ENCODE measurements around the gene SPON2.
A peak's percentile ranks its signal among the peaks of the same experiment; 100 is the strongest.

SPON2 gene

DNA sequence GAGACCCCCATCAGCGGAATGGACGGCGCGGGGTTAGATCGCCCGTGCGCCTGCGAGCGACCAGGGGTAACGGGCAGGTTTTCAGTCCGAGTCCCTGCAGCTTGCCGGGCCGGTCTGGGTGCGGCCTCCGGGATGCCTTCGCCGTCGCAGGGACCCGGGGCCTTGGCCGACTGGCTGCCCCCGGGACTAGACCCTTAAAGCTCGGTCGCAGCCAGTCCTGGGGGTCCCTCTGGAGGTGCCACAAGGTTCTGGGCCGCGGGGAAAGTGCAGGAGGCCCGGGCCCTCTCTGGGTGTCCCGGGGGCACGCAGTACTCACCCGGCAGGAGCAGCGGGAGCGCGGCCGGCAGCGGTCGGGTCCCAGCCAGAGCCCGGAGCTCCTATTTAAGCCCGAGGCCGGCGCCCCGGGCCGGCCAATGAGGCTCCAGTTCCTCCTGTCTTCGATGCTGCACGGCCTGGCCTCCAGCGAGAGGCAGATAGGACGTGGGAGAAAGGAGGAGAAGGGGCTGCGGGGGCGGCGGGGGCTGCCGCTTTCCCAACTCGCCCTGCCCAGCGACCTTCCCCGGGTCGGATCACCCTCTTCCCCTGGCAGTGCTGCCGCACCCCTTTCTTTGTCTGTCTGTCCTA, at the start of gene SPON2:
Gene SPON2, minus strand, starts transcription at position 356 of the 624 bp plus-strand sequence.
- peak within 1 kb of the TSS; percentile 49; the same call in 1 of the 2 replicates for H3K9ac ChIP-seq (ENCODE audit: low read depth, low read length)
- no peaks in the 10 kb centered on the region; the same call in 1 of the 2 replicates for H3K4me1 ChIP-seq (ENCODE audit: insufficient read depth, low read length)

DNA sequence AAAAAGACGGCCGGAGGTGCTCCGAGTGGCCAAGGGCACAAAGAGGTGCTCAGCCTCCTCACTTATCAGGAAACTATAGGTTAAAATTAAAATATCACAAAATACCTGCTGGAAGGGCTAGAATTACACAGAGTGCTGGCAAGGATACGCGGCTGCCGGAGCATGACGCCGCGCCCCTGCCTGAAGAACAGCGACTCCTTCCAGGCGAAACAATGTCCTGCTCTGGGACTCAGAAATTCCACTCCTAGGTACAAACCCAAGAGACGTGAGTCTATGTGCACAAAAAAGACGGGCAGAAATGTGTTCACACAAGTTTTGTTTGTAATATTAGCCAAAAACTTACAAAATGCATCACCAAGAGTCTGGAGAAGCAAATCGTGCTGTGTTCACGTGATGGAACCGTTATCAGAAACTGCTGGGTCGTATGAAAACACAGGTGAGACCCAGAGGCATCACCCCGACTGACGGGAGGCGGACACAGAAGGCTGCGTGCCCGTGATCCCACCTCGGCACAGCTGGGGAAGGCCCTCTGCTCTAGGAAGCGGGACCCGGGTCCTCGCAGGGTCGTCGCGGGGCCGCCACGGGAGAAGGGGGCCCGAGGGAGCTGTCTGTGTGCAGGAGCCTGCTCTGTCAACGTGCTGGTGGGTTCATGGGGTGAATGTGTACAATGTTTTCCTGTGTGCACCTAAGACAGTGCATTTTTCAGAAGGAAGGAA, 48.9 kb upstream of the SPON2 start:
- Histone ChIP-seq H3K36me3 (ENCODE audit: insufficient read depth, low read length) (peaks cover 13% of the 10 kb centered on the region), H3K9ac (ENCODE audit: low read depth, low read length) (no peak overlapping the region), H3K4me1 (ENCODE audit: insufficient read depth, low read length) (no peaks in the 10 kb centered on the region)

More for the DNA sequence above, at the start of gene SPON2:
- Histone ChIP-seq H3K9me3 (ENCODE audit: control insufficient read depth, insufficient read depth, low read length) (no peaks in the 10 kb centered on the region), H3K36me3 (ENCODE audit: insufficient read depth, low read length) (no peaks in the 10 kb centered on the region)

DNA sequence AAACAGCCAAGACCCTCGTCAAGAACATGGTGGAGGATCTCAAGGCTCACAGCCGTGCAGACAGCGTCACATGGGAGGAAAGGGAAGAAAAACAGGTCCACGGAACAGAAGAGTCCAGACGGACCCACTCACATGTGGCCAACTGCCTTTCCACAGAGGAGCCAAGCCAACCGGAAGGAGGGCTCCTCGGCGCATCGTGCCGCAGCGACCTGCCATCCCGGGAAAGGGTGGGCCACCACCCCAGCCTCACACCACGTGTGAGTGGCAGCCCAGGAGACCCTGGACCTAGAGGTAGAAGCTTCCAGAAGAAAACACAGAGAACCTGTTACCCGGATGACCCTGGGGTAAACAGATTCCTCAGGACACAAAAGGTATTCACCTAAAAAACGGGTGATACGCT, 48.2 kb upstream of the SPON2 start:
- peaks cover 13% of the 10 kb centered on the region for H3K36me3 ChIP-seq (ENCODE audit: insufficient read depth, low read length)
- H3K9ac ChIP-seq (ENCODE audit: low read depth, low read length): no peak overlapping the region
- no peaks in the 10 kb centered on the region for H3K4me1 ChIP-seq (ENCODE audit: insufficient read depth, low read length)
- no peaks in the 10 kb centered on the region for H3K9me3 ChIP-seq (ENCODE audit: control insufficient read depth, insufficient read depth, low read length)

More for the DNA sequence above, 48.9 kb upstream of the SPON2 start:
- H3K9me3 ChIP-seq (ENCODE audit: control insufficient read depth, insufficient read depth, low read length): no peaks in the 10 kb centered on the region

DNA sequence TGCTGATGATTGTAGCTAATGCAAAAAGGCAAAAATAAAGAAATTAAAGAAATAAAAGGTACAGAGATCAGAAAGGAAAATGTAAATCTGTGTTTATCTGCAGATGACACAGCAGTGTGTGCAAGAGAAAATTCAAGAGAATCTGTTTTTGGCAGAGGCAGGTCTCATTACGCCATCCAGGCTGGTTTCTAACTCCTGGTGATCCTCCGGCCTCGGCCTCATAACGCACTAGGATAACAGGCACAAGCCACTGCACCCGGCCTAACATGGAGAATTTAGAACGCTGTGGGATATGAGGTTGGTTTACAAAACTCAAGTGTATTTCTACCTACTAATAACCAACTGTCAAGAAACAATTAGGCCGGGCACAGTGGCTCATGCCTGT, 47.2 kb upstream of the SPON2 start:
- H3K36me3 ChIP-seq (ENCODE audit: insufficient read depth, low read length): peaks cover 8% of the 10 kb centered on the region
- H3K4me1 ChIP-seq (ENCODE audit: insufficient read depth, low read length): no peaks in the 10 kb centered on the region

DNA sequence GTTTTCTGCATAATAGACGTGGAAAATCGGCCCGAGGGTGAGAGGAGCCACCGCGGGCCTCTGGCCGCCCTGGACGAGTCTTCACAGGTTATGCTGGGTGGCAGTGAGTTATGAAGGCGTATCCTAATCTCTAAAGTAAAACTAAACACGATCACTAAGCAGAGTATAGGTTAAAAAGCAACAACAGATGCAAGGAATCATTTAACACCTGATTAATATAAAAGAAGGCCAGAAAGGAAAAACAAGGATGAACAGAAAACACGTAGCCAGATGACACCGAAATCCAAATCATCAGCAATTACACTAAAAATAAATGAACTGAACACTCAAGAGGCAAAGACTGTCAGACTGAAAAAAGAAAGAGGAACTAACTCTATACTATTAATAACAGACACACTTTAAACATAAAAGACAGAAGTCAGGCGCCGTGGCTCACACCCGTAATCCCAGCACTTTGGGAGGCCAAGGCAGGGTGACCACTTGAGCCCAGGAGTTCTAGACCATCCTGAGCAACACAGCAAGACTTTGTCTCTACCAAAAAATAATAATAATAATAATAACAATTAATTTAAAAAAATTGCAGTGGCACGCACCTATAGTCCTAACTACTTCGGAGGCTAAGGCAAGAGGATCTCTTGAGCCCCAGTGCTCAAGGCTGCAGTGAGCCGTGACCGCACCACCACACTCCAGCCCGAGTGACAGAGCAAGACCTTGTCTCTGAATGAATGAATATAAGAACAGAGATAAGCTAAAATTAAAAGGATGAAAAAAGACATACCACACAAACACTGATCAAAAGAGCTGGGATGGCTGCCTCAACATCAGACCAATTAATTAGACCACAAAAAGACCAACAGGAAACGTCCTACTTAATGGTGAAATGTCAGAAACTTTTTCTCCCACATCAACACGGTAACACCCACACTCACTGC, 46.5 kb upstream of the SPON2 start:
- peaks cover 2% of the 10 kb centered on the region for H3K36me3 ChIP-seq (ENCODE audit: insufficient read depth, low read length)
- H3K4me1 ChIP-seq (ENCODE audit: insufficient read depth, low read length): no peaks in the 10 kb centered on the region
- H3K9me3 ChIP-seq (ENCODE audit: control insufficient read depth, insufficient read depth, low read length): no peaks in the 10 kb centered on the region
- no peak overlapping the region for H3K9ac ChIP-seq (ENCODE audit: low read depth, low read length)

More for the DNA sequence above, 47.2 kb upstream of the SPON2 start:
- H3K9me3 ChIP-seq (ENCODE audit: control insufficient read depth, insufficient read depth, low read length): no peaks in the 10 kb centered on the region
- H3K9ac ChIP-seq (ENCODE audit: low read depth, low read length): no peak overlapping the region

DNA sequence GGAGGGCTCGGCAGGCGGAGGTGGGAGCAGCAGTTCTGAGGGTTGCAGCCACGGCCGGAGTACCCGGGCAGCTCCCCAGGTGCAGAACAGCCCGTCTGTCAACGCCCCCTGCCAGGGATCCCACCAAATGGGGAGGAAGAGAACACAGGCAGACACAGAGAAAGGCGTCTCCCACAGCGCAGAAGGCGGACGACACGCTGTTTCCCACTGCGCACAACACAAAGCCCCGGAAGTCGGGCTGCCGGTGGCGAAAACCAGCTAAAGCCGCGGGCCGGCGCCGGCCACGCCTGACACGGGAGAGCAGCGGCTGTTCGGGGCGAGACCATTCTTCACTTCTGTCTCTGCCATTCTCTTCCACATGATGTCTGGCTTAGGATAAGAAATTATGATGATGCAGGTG, 45.0 kb upstream of the SPON2 start:
- Histone ChIP-seq H3K9ac (ENCODE audit: low read depth, low read length) (no peak overlapping the region), H3K36me3 (ENCODE audit: insufficient read depth, low read length) (peaks cover 2% of the 10 kb centered on the region), H3K9me3 (ENCODE audit: control insufficient read depth, insufficient read depth, low read length) (no peaks in the 10 kb centered on the region), H3K4me1 (ENCODE audit: insufficient read depth, low read length) (no peaks in the 10 kb centered on the region)

DNA sequence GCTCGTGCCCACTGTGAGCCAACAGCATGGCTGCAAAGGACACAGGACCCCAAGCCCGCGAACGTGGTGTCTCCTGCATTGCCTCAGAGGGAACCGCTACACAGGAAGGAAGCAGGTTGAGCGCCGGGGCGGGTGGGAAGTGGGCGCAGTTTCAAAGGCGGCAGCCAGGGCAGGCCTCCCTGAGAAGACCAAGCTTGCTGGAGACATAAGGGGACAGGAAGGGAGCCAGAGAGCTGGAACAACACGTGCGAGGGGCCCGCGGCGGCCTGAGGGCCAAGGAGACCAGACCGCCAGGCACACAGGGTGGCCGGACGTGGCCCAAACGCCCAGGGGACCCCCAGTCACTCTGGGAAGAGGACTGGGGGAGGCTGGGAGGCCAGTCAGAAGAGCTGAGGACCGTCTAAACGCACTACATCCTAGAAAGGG, 44.5 kb upstream of the SPON2 start:
- no peak overlapping the region for H3K9ac ChIP-seq (ENCODE audit: low read depth, low read length)
- H3K9me3 ChIP-seq (ENCODE audit: control insufficient read depth, insufficient read depth, low read length): no peaks in the 10 kb centered on the region
- peaks cover 2% of the 10 kb centered on the region for H3K36me3 ChIP-seq (ENCODE audit: insufficient read depth, low read length)
- H3K4me1 ChIP-seq (ENCODE audit: insufficient read depth, low read length): no peaks in the 10 kb centered on the region

DNA sequence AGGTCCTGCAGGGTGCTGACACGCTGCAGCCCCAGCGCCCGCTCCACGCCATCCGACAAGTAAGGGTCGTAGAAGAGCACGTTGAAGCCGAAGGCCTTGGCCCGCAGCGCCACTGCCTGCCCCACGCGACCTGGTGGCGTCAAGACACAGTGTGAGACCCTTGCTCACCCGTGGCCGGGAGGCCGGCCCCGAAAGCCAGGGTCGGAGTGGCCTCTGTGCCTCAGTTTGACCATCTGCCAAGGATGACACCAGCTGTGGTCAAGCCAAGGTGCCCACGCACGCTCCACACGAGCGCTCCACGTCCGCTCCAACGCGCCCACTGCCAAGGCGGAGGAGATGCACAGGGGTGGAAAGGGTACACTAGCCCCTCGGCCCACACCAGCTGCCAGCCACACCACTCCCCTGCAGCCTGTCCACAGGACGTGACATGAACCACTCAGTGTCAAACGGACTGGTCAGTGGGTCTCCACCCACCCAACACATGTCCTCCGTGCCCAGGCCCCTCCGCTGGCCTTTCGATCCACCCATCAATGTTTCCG, 43.8 kb upstream of the SPON2 start:
- Histone ChIP-seq H3K9ac (ENCODE audit: low read depth, low read length) (no peak overlapping the region), H3K9me3 (ENCODE audit: control insufficient read depth, insufficient read depth, low read length) (no peaks in the 10 kb centered on the region), H3K4me1 (ENCODE audit: insufficient read depth, low read length) (no peaks in the 10 kb centered on the region), H3K36me3 (ENCODE audit: insufficient read depth, low read length) (no peaks in the 10 kb centered on the region; the same call in none of the 2 replicates)

DNA sequence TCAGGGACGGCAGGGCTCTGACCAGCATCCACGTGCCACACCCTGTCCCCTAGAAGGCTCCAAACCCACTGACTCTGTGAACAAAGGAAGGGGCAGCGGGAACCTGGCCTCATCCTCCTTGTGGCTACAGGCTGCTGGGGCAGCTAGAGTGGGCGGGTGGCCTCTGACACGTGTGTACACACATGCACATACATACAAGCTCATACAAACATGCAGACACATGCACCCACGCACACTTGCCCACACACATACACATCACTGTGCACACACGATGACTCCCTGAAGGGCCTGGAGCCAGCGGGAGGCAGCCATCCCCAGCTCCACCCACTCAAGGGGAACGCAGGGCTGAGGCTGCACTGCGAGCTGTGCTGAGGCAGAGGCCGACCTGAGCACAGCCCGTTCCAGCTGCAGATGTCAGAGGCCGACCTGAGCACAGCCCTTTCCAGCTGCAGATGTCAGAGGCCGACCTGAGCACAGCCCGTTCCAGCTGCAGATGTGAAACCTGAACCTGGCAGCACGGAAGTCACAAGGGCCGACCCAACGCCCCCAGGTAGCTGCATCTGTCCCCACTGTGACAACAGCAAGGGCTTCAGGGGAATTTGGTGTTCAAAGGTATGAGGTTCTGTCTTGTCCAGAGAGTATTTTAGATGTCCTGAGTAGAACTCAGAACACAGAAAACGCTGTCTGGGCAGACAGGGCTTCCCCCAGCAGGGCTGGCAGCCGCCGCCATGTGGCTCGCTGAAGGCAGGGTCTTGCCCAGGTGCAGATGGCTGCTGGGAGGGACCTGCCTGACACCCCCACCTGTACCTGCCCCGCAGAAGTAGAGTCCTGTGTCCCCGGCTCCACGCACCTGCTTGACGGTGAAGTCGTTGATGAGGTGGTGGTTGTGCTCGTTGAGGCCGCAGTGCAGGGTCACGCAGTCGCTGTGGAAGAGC, 43.0 kb upstream of the SPON2 start:
- Histone ChIP-seq H3K9ac (ENCODE audit: low read depth, low read length) (no peak overlapping the region), H3K36me3 (ENCODE audit: insufficient read depth, low read length) (no peaks in the 10 kb centered on the region; the same call in none of the 2 replicates), H3K9me3 (ENCODE audit: control insufficient read depth, insufficient read depth, low read length) (no peaks in the 10 kb centered on the region), H3K4me1 (ENCODE audit: insufficient read depth, low read length) (no peaks in the 10 kb centered on the region)

DNA sequence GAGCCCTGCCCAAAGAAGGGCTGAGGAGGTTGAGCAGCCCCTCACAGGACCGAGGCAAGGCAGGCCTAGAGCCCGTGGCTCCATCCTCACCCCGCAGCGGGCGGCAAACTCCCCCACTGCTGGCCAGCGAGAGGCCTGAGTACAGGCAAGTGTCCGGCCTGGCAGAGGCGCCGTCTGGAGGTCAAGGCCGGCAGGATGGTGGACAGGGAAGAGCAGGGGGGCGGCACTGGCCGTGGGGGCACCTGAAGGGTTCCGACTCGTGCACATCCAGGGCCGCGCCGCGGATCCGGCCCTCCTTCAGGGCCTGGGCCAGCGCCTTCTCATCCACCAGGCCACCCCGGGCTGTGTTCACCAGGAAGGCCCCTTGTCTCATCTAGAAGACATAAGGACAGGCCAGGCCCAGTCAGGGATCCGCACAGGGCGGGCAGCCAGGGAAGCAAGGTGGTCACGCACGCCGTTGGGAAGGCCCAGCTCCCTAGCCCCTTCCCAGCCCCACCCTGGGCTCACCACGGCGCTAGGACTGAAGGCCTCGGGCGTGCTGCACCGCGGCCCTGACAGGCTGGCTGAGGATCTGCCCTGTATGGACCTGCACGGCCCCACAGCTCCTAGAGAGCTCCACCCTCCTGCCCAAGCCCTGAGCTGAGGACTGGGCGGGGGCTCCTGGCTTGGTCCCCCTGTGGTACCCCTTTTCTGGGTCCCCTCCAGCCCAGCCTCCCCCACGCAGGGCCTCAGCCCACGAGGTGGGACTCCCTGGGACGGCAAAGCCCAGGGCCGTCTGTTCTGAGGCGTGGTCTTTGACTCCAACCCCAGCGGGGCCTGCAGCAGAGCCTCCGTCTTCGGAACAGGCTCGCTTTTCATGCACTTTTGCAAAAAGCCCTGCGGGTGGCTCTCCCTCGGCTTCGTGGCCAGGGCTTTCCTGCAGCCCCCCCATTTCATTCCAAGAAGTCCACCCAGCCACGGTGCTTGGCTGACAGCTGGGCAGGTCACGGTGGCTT, 42.0 kb upstream of the SPON2 start:
- Histone ChIP-seq H3K9me3 (ENCODE audit: control insufficient read depth, insufficient read depth, low read length) (no peaks in the 10 kb centered on the region), H3K36me3 (ENCODE audit: insufficient read depth, low read length) (no peaks in the 10 kb centered on the region; the same call in none of the 2 replicates), H3K9ac (ENCODE audit: low read depth, low read length) (no peak overlapping the region), H3K4me1 (ENCODE audit: insufficient read depth, low read length) (no peaks in the 10 kb centered on the region)

DNA sequence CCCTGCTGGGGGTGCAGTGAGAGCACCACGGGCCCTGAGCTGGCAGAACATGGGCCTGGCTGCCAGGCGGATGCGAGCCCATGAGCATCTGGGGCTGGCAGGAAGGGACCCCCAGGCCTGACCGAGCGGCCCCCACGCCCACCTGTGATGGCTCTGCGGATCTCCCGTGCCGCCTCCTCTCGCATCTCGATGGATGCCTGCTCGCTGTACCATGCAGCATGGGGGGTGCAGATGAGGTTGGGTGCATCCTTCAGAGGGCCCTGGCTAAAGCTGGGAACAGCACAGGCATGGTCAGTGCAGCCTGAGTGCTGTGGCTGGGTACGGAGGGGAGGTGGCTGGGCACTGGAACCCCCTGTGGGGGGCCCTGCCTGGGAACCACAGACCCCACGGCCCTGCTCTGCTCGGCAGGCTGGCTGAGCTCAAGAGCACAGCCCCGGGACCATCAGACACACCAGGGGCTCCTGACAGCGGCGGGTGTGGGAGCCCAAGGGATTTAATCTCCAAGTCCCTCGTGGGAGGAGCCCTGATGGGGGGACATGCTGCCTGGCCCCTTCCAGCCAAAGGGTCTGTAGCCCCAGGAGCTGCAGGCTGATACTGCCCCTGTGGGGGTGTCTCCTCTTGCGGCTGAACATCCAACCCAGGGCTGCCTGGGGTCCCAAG, 41.1 kb upstream of the SPON2 start:
- no peaks in the 10 kb centered on the region for H3K4me1 ChIP-seq (ENCODE audit: insufficient read depth, low read length)
- H3K9ac ChIP-seq (ENCODE audit: low read depth, low read length): no peak overlapping the region
- H3K36me3 ChIP-seq (ENCODE audit: insufficient read depth, low read length): no peaks in the 10 kb centered on the region; the same call in none of the 2 replicates
- no peaks in the 10 kb centered on the region for H3K9me3 ChIP-seq (ENCODE audit: control insufficient read depth, insufficient read depth, low read length)

Data from ES-I3 (cell line).